PFSK-1 (cell line): Measurements from ENCODE around the gene SORL1-AS1.

Source experiments
- FOXP2 ChIP-seq: optimal IDR thresholded peaks from 2 replicates; pipeline ENCODE3; 2011; ENCODE audit warnings: borderline replicate concordance, control low read depth, inconsistent platforms; ENCODE audit not compliant: insufficient read depth; ENCODE audit errors: extremely low read length, extremely low read depth
- POLR2AphosphoS5 ChIP-seq: IDR thresholded peaks from 2 replicates; pipeline ENCODE4 v1.6.1; 2012; ENCODE audit warnings: low read depth, mild to moderate bottlenecking, control low read depth, low read length, moderate library complexity
- REST ChIP-seq, 2 experiments: IDR thresholded peaks; 2 replicates each; pipeline versions ENCODE4 v1.6.1 to v1.8.0; 2011 to 2012; ENCODE audit warnings: low read depth in 2 of 2, low read length in 2 of 2, control low read depth in 1 of 2, inconsistent platforms in 1 of 2, mild to moderate bottlenecking in 1 of 2, moderate library complexity in 1 of 2; ENCODE audit not compliant: insufficient read depth in 1 of 2
- SIN3A ChIP-seq: IDR thresholded peaks from 2 replicates; pipeline ENCODE4 v1.6.1; 2012; ENCODE audit warnings: mild to moderate bottlenecking, low read length, moderate library complexity, borderline replicate concordance; ENCODE audit not compliant: insufficient read depth
- TAF1 ChIP-seq: IDR thresholded peaks from 2 replicates; pipeline ENCODE4 v1.6.1; 2012; ENCODE audit warnings: low read length, control low read depth, borderline replicate concordance; ENCODE audit not compliant: insufficient read depth

SORL1-AS1 gene

GRCh38 chr11:121449123-121449522 is 3.6 kb downstream of the SORL1-AS1 start:
- TF ChIP-seq TAF1 (no peak), SIN3A (no peak), FOXP2 (no peak), POLR2AphosphoS5 (no peak), REST (IDR thresholded peaks at IDR 0.05; ENCODE audit: insufficient read depth in 1 of 2, low read depth in 2 of 2, low read length in 2 of 2) (no peak)

DNA sequence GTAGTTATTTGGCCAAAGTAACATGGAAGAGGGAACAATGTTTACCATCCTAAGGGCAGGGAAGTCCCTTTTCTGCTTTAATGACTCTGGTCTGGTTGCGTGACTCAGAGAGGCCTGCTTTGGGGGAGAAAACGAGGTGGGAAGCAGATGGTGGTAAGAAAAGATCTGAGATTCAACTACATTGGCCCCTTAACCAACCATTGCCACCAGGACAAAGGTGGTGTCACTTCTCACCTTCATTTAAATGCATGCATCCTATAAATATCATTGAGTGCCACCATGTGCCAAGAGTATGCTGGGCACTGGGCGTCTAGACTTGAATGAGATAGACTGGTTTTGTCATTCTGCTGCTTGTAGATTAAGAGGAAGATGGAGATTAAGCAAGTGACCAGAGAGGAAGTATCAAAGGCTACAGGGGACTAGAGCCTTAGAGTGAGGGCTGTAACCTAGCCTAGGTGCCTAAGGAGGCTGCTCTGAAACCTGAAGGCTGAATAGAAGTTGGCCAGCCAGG is 4.3 kb downstream of the SORL1-AS1 start:
- no peak for TF ChIP-seq SIN3A
- TF ChIP-seq REST (IDR thresholded peaks at IDR 0.05; ENCODE audit: insufficient read depth in 1 of 2, low read depth in 2 of 2, low read length in 2 of 2), result no peak
- no peak for TF ChIP-seq POLR2AphosphoS5
- TF ChIP-seq TAF1, result no peak
- no peak for TF ChIP-seq FOXP2

DNA sequence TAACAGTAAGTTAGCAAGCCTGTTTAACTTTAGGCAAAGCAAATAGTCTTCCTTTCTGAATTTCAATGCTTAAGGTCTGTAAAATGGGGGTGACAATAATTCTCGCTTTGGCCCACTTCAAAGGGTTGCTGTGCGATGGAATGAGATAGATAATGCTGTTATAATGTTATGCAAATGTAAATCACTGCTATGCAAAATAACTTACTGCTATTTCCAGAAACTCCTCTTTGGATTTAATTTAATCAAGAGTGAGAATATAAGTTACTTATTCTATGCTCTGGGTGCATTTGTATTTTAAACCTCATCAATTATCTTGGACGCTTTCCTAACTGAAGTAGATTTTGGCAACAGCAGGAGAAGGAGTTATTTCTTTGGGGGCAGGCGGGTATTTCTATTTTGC is 4.8 kb downstream of the SORL1-AS1 start:
- TF ChIP-seq SIN3A (no peak), FOXP2 (no peak), REST (IDR thresholded peaks at IDR 0.05; ENCODE audit: insufficient read depth in 1 of 2, low read depth in 2 of 2, low read length in 2 of 2) (no peak), TAF1 (no peak), POLR2AphosphoS5 (no peak)

DNA sequence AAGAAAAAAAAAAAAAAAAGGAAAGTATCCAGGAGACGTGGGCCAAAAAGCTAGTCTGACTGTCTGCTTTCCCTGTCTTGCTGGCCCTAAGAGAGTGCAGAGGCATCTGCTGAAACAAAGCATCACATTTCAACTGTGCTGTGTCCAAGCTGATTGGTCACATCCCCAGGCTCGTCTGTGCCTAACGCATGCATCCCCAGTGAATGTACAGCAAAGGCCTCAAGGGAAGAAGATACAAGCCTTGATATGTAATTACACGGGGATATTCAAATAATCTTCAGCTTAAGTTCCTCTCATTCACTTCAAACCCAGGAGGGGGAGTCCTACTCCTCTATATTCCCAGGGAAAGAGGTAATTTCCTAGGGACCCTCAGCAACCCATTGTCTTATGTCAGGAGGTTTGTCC is 6.0 kb downstream of the SORL1-AS1 start:
- TF ChIP-seq FOXP2 (no peak), POLR2AphosphoS5 (no peak), SIN3A (no peak), REST (IDR thresholded peaks at IDR 0.05; ENCODE audit: insufficient read depth in 1 of 2, low read depth in 2 of 2, low read length in 2 of 2) (no peak), TAF1 (no peak)

DNA sequence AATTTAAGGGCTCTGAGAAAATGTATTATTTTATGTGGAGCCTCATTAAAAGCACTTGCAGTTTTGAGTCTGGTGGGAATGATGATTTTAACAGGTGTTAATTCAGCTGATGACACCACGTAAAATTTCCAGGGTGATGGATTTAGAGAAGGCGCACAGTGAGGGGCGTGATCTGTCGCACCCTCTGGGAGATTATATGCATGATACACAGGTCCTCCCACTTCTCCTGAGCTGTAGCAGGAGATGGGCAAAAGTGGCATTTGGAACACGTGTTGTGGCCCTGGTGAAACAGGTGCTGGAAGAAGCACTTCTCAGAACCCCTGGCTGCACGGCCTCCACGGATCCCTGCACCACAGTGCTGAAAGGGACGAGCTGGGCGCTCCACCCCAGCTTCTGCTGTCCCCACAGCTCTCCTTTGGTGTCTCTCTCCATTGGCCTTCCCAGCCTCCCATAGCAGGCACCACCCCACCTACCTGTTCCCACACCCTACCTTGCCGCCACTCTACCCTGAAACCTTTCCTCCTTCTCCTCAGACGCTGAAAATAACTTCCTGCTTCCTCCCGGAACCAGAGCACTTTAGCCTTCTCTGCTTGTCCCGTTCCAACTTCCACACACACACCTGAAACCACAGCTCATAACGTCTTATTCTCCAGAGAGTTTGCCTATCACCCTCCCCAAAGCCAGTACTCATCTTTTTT is 7.5 kb downstream of the SORL1-AS1 start:
- no peak for TF ChIP-seq POLR2AphosphoS5
- no peak for TF ChIP-seq FOXP2
- TF ChIP-seq REST (IDR thresholded peaks at IDR 0.05; ENCODE audit: insufficient read depth in 1 of 2, low read depth in 2 of 2, low read length in 2 of 2), result no peak
- no peak for TF ChIP-seq SIN3A
- TF ChIP-seq TAF1, result no peak
